Measurements from ENCODE around the gene SHC2. TPM values are rescaled to one million over a fixed set of nuclear protein-coding genes. Genes with fewer than 3 reads are reported as not detected.

SHC2 gene
- total and polyA plus RNA-seq, 12 donors: 1.2 to 196 (median 41.1) TPM

DNA sequence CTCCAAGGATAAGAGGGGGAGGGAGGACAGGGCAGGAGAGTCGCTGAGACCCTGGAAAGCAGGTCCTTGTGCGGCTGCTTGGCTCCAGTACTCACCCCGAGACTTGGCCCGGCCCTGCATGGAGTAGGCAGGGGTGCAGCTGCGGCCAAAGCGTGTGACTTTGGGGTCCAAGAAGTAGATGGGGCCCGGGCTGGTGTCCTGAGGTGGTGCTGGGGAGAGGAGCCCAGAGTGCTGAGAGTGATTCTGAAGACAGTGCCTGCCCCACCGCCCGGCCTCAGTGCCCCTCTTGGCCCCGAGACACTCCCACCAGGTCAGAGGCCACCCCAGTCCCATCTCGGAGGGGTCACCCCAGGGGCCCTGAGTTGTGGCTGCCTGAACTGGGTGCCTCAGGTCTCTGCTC lies 6.7 kb upstream of the SHC2 start:
- Histone ChIP-seq H3K27me3 (no peaks in the 10 kb centered on the region), H3K27ac (no peak overlapping the region), H3K36me3 (replicated peaks in 1 of 2) (no peaks in the 10 kb centered on the region), H3K4me3 (no peak overlapping the region), H3K4me1 (replicated peaks in 1 of 2) (no peaks in the 10 kb centered on the region), H3K9me3 (replicated peaks in 1 of 3) (no peaks in the 10 kb centered on the region)
- WGBS, 4 donors: 81 to 100% (median 86%) methylated on average over 1 to 11 of the region's 11 CpGs
- no peak for DNase-seq
- TF ChIP-seq, protein P1, sequence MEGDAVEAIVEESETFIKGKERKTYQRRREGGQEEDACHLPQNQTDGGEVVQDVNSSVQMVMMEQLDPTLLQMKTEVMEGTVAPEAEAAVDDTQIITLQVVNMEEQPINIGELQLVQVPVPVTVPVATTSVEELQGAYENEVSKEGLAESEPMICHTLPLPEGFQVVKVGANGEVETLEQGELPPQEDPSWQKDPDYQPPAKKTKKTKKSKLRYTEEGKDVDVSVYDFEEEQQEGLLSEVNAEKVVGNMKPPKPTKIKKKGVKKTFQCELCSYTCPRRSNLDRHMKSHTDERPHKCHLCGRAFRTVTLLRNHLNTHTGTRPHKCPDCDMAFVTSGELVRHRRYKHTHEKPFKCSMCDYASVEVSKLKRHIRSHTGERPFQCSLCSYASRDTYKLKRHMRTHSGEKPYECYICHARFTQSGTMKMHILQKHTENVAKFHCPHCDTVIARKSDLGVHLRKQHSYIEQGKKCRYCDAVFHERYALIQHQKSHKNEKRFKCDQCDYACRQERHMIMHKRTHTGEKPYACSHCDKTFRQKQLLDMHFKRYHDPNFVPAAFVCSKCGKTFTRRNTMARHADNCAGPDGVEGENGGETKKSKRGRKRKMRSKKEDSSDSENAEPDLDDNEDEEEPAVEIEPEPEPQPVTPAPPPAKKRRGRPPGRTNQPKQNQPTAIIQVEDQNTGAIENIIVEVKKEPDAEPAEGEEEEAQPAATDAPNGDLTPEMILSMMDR (IDR thresholded peaks at IDR 0.05): no peak
- no peak for TF ChIP-seq POLR2A (IDR thresholded peaks at IDR 0.05)
- intact Hi-C loops (cut with DNase I): no loop called here

DNA sequence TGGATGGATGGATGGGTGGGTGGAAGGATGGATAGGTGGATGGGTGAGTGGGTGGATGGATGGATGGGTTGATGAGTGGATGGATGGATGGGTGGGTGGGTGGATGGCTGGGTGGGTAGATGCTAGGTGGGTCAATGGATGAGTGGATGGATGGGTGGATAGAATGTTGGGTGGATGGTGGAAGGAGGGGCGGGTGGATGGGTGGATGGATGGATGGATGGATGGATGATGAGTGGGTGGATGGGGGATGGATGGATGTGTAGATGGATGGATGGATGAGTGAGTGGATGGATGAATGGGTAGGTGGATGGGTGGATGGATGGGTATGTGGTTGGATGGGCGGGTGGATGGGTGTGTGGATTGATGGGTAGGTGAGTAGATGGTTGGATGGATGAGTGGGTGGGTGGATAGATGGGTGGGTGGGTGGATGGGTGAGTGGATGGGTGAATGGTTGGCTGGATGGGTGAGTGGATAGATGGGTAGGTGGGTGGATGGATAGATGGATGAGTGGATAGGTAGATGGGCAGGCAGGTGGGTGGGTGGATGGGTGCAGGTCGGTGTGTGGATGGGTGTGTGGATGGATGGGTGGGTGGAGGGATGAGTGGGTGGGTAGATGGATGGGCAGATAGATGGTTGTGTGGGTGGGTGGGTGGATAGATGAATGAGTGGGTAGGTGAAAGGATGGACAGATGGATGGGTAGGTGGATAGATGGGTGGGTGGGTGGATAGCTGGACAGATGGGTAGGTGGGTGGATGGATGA lies 4.4 kb upstream of the SHC2 start:
- no peaks in the 10 kb centered on the region for H3K36me3 ChIP-seq (replicated peaks in 1 of 2)
- no peaks in the 10 kb centered on the region for H3K27me3 ChIP-seq
- 89 to 93% (median 91%) methylated on average over 3 of the region's 3 CpGs for WGBS, 4 donors
- no peak overlapping the region for H3K4me3 ChIP-seq
- intact Hi-C loops (cut with DNase I): no loop called here
- TF ChIP-seq POLR2A (IDR thresholded peaks at IDR 0.05): no peak
- TF ChIP-seq, protein P1 (IDR thresholded peaks at IDR 0.05): no peak
- H3K9me3 ChIP-seq (replicated peaks in 1 of 3): no peaks in the 10 kb centered on the region
- no peak overlapping the region for H3K27ac ChIP-seq
- no peak for DNase-seq
- peaks cover 12 to 13% of the 10 kb centered on the region in 2 donors for H3K4me1 ChIP-seq (replicated peaks in 1 of 2)

DNA sequence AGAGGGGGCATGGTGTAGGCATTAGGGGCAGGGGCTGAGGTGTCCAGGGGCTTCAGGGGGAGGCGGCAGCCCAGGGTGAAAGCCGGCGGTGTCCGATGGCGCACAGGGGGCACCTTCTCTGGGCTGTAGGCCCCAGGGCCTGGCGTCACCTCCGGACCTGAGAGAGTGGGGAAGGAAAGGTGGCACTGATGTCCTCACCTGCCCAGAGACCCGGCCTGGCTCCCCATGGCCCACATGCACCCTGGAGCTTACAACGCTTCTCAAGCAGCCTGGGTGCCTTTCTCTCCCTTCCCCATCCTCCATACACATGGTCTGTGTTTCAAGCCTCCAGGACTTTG lies 3.3 kb upstream of the SHC2 start:
- Histone ChIP-seq H3K27ac (no peak overlapping the region), H3K27me3 (no peaks in the 10 kb centered on the region), H3K9me3 (replicated peaks in 1 of 3) (no peaks in the 10 kb centered on the region), H3K36me3 (replicated peaks in 1 of 2) (no peaks in the 10 kb centered on the region), H3K4me1 (replicated peaks in 1 of 2) (peaks cover 12 to 13% of the 10 kb centered on the region in 2 donors), H3K4me3 (no peak overlapping the region)
- WGBS, 4 donors: 88 to 100% (median 93%) methylated on average over 1 to 9 of the region's 9 CpGs
- no peak for DNase-seq
- intact Hi-C loops (cut with DNase I): no loop called here
- TF ChIP-seq, protein P1 (IDR thresholded peaks at IDR 0.05): no peak
- TF ChIP-seq POLR2A (IDR thresholded peaks at IDR 0.05): no peak

DNA sequence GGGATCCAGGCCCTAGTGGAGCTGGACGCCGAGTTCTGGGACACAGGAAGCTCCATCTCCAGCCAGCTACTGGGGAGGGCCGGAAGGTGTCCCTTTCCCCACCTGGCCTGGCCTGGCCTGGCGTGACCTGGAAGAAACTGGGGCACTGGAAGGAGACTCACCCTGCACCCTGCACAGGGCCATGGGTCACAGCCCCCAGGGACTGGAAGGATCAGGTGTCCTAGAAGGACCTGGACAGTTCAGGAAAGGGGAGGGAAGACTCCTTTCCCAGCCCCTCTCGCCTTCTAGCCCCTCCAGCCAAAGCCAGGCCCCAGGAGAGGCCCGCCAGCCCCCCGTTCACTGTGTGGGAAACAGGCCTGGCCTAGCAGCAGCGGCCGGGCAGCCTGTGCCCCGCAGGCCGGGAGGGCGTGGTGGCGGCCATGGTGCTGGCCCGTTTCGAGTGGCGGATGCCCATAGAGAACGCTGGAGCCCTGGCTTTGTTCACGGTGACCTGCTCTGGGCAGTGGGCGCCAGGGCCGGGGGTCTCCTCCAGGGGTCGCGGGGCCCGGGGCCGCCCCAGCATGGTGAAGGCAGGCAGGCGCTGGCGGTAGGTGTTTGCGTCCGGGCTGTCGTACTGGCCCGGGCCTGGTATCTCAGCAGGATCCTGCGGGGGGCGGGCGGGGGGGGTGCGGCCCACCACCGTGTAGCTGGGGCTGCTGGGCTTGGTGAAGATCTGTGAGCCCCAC lies 2.8 kb upstream of the SHC2 start:
- intact Hi-C loops (cut with DNase I): no loop called here
- no peaks in the 10 kb centered on the region for H3K36me3 ChIP-seq (replicated peaks in 1 of 2)

More for the DNA sequence above, 2.8 kb upstream of the SHC2 start:
- TF ChIP-seq, protein P1 (IDR thresholded peaks at IDR 0.05): no peak
- TF ChIP-seq POLR2A (IDR thresholded peaks at IDR 0.05): no peak
- Histone ChIP-seq H3K4me1 (replicated peaks in 1 of 2) (peaks cover 12 to 13% of the 10 kb centered on the region in 2 donors), H3K9me3 (replicated peaks in 1 of 3) (no peaks in the 10 kb centered on the region), H3K27me3 (no peaks in the 10 kb centered on the region), H3K27ac (no peak overlapping the region), H3K4me3 (no peak overlapping the region)
- DNase-seq: no peak
- WGBS, 4 donors: 76 to 92% (median 85%) methylated on average over 5 to 35 of the region's 35 CpGs

Measured in adrenal gland (tissue), 12 donors.